Glutamatergic neuron (in vitro differentiated cells): Measurements from ENCODE around the gene FGGY. TPM values are rescaled to one million over a fixed set of nuclear protein-coding genes. Genes with fewer than 3 reads are reported as not detected.
"Not testable (repeated sequence)": the region's sequence is repeated elsewhere in the genome, so short reads cannot be mapped to it uniquely, and the experiment has no call there.

Experiments
- DNase-seq: peaks from one replicate; pipeline ENCODE4 v3.0.0; 2022
- H3K27ac Mint-ChIP-seq: one replicate; pipeline ENCODE4 v1.8.0; 2020; ENCODE audit warnings: mild to moderate bottlenecking, mixed read lengths, inconsistent platforms; ENCODE audit not compliant: unreplicated experiment
- H3K27me3 Mint-ChIP-seq: one replicate; pipeline ENCODE4 v1.8.0; 2020; ENCODE audit warnings: mild to moderate bottlenecking, moderate library complexity, mixed read lengths, inconsistent platforms; ENCODE audit not compliant: unreplicated experiment
- H3K36me3 Mint-ChIP-seq: one replicate; pipeline ENCODE4 v1.8.0; 2020; ENCODE audit warnings: mild to moderate bottlenecking, mixed read lengths, inconsistent platforms; ENCODE audit not compliant: unreplicated experiment
- H3K4me1 Mint-ChIP-seq: one replicate; pipeline ENCODE4 v1.8.0; 2020; ENCODE audit warnings: mild to moderate bottlenecking, low read depth, mixed read lengths, inconsistent platforms; ENCODE audit not compliant: unreplicated experiment
- H3K4me3 Mint-ChIP-seq: one replicate; pipeline ENCODE4 v1.8.0; 2020; ENCODE audit warnings: mild to moderate bottlenecking, mixed read lengths, inconsistent platforms; ENCODE audit not compliant: unreplicated experiment
- H3K9me3 Mint-ChIP-seq: one replicate; pipeline ENCODE4 v1.8.0; 2020; ENCODE audit warnings: mild to moderate bottlenecking, moderate library complexity, mixed read lengths, inconsistent platforms; ENCODE audit not compliant: unreplicated experiment
- CTCF ChIP-seq: fragments of 200-600 bp; sonication (generic); IDR thresholded peaks from one replicate; pipeline ENCODE4 v1.5.0; 2021; ENCODE audit not compliant: partially characterized antibody, unreplicated experiment
- total RNA-seq: library from RNA; stranded (reverse); fragmentation: NEBNext Ultra II Directional; extraction: Animal tissue kit (Norgen Biotek cat#: 25700); gene quantifications from one replicate; pipeline ENCODE4 v1.2.1, GENCODE V29; 2021; ENCODE audit not compliant: unreplicated experiment

FGGY gene
- total RNA-seq, 1 donor from 2014 or later, result 11.6 TPM

GRCh38 chr1:59706303-59706599, 409.4 kb downstream of the FGGY start:
- no peaks in the 10 kb centered on the region for H3K9me3 Mint-ChIP-seq
- no peaks in the 10 kb centered on the region for H3K4me1 Mint-ChIP-seq
- no peak for TF ChIP-seq CTCF
- no peak overlapping the region for H3K27ac Mint-ChIP-seq
- no peak overlapping the region for H3K4me3 Mint-ChIP-seq
- peaks cover under 1% of the 10 kb centered on the region for H3K36me3 Mint-ChIP-seq
- H3K27me3 Mint-ChIP-seq, result peaks cover 3% of the 10 kb centered on the region
- no peak for DNase-seq

- no peak for DNase-seq
- no peak overlapping the region for H3K4me3 Mint-ChIP-seq
- no peak for TF ChIP-seq CTCF
- peaks cover 2% of the 10 kb centered on the region for H3K9me3 Mint-ChIP-seq
- peaks cover 7% of the 10 kb centered on the region for H3K36me3 Mint-ChIP-seq
- no peak overlapping the region for H3K27ac Mint-ChIP-seq
- peaks cover 3% of the 10 kb centered on the region for H3K27me3 Mint-ChIP-seq
- H3K4me1 Mint-ChIP-seq, result no peaks in the 10 kb centered on the region
These were observed 410.4 kb downstream of the FGGY start for GRCh38 chr1:59707178-59707791.

- peaks cover 3% of the 10 kb centered on the region for H3K27me3 Mint-ChIP-seq
- no peak overlapping the region for H3K4me3 Mint-ChIP-seq
- DNase-seq, result no peak
- peaks cover 2% of the 10 kb centered on the region for H3K9me3 Mint-ChIP-seq
- no peaks in the 10 kb centered on the region for H3K4me1 Mint-ChIP-seq
- H3K36me3 Mint-ChIP-seq, result peaks cover 7% of the 10 kb centered on the region
- TF ChIP-seq CTCF, result no peak
- H3K27ac Mint-ChIP-seq, result no peak overlapping the region
These were observed 412.4 kb downstream of the FGGY start for GRCh38 chr1:59709333-59709732.

- H3K27ac Mint-ChIP-seq, DNase-seq, H3K9me3 Mint-ChIP-seq, H3K4me1 Mint-ChIP-seq, H3K27me3 Mint-ChIP-seq, H3K36me3 Mint-ChIP-seq, H3K4me3 Mint-ChIP-seq: not testable (repeated sequence)
These were observed 414.0 kb downstream of the FGGY start for GRCh38 chr1:59710920-59711319.

GRCh38 chr1:59714219-59714618, 417.3 kb downstream of the FGGY start:
- Mint-ChIP-seq H3K4me3 (no peak overlapping the region), H3K36me3 (peaks cover 7% of the 10 kb centered on the region), H3K27me3 (no peaks in the 10 kb centered on the region), H3K27ac (no peak overlapping the region), H3K4me1 (peaks cover 2% of the 10 kb centered on the region), H3K9me3 (peaks cover 2% of the 10 kb centered on the region)
- no peak for DNase-seq
- TF ChIP-seq CTCF, result no peak
